ENCODE measurements around the gene ST7. TPM values are rescaled to one million over a fixed set of nuclear protein-coding genes. Genes with fewer than 3 reads are reported as not detected.

Gene ST7
- polyA plus RNA-seq, 3 donors from 2014 or later: 11.3 to 14.7 (median 14.2) TPM

GRCh38 chr7:117129521-117129955 is 176.2 kb downstream of the ST7 start:
- Mint-ChIP-seq H3K9me3 (no peaks in the 10 kb centered on the region), H3K27ac (no peak overlapping the region), H3K4me3 (no peak overlapping the region), H3K27me3 (ENCODE audit: low read depth in 3 of 3) (no peaks in the 10 kb centered on the region), H3K4me1 (peaks cover 4 to 11% of the 10 kb centered on the region in 2 donors), H3K36me3 (peaks cover 14 to 25% (median 15%) of the 10 kb centered on the region in 3 donors)
- DNase-seq: no peak

GRCh38 chr7:117130262-117130661 is 177.0 kb downstream of the ST7 start:
- Mint-ChIP-seq H3K4me1 (peaks cover 5 to 12% of the 10 kb centered on the region in 2 donors), H3K27ac (no peak overlapping the region), H3K27me3 (ENCODE audit: low read depth in 3 of 3) (no peaks in the 10 kb centered on the region), H3K4me3 (no peak overlapping the region), H3K9me3 (no peaks in the 10 kb centered on the region), H3K36me3 (peaks cover 14 to 25% (median 15%) of the 10 kb centered on the region in 3 donors)
- DNase-seq: no peak

- Mint-ChIP-seq H3K9me3 (no peaks in the 10 kb centered on the region), H3K27ac (no peak overlapping the region), H3K4me3 (no peak overlapping the region), H3K27me3 (ENCODE audit: low read depth in 3 of 3) (no peaks in the 10 kb centered on the region), H3K4me1 (peaks cover 5 to 13% of the 10 kb centered on the region in 2 donors), H3K36me3 (peaks cover 14 to 25% (median 15%) of the 10 kb centered on the region in 3 donors)
- no peak for DNase-seq
Measured at GRCh38 chr7:117132321-117133120, 179.2 kb downstream of the ST7 start.

GRCh38 chr7:117133125-117133524 is 179.8 kb downstream of the ST7 start:
- Mint-ChIP-seq H3K9me3 (no peaks in the 10 kb centered on the region), H3K4me3 (no peak overlapping the region), H3K27ac (no peak overlapping the region), H3K4me1 (peaks cover 5 to 13% of the 10 kb centered on the region in 2 donors), H3K27me3 (ENCODE audit: low read depth in 3 of 3) (no peaks in the 10 kb centered on the region), H3K36me3 (peaks cover 15 to 28% (median 17%) of the 10 kb centered on the region in 3 donors)
- DNase-seq: no peak

GRCh38 chr7:117134411-117134810 is 181.1 kb downstream of the ST7 start:
- Mint-ChIP-seq H3K4me1 (peaks cover 5 to 13% of the 10 kb centered on the region in 2 donors), H3K36me3 (peaks cover 15 to 34% (median 20%) of the 10 kb centered on the region in 3 donors), H3K9me3 (no peaks in the 10 kb centered on the region), H3K27ac (no peak overlapping the region), H3K27me3 (ENCODE audit: low read depth in 3 of 3) (no peaks in the 10 kb centered on the region), H3K4me3 (no peak overlapping the region)
- DNase-seq: no peak

GRCh38 chr7:117134889-117135552 is 181.7 kb downstream of the ST7 start:
- H3K4me3 Mint-ChIP-seq: no peak overlapping the region

GRCh38 chr7:117135553-117135891 is 182.2 kb downstream of the ST7 start:
- DNase-seq: no peak
- Mint-ChIP-seq H3K27me3 (ENCODE audit: low read depth in 3 of 3) (no peaks in the 10 kb centered on the region), H3K4me3 (no peak overlapping the region), H3K36me3 (peaks cover 20 to 37% (median 20%) of the 10 kb centered on the region in 3 donors), H3K9me3 (no peaks in the 10 kb centered on the region), H3K27ac (no peak overlapping the region), H3K4me1 (peaks cover 5 to 13% of the 10 kb centered on the region in 2 donors)

More at GRCh38 chr7:117134889-117135552, 181.7 kb downstream of the ST7 start:
- Mint-ChIP-seq H3K27ac (peak overlapping the region in 1 of 6 donors; percentile 38), H3K36me3 (peaks cover 15 to 37% (median 20%) of the 10 kb centered on the region in 3 donors), H3K27me3 (ENCODE audit: low read depth in 3 of 3) (no peaks in the 10 kb centered on the region), H3K4me1 (peaks cover 5 to 13% of the 10 kb centered on the region in 2 donors), H3K9me3 (no peaks in the 10 kb centered on the region)
- DNase-seq: no peak

GRCh38 chr7:117137868-117138267 is 184.6 kb downstream of the ST7 start:
- peaks cover 10 to 28% (median 14%) of the 10 kb centered on the region in 3 donors for H3K36me3 Mint-ChIP-seq
- no peak overlapping the region for H3K4me3 Mint-ChIP-seq
- no peak overlapping the region for H3K27ac Mint-ChIP-seq
- H3K9me3 Mint-ChIP-seq: no peaks in the 10 kb centered on the region
- H3K4me1 Mint-ChIP-seq: peaks cover 5 to 13% of the 10 kb centered on the region in 2 donors
- no peak for DNase-seq
- no peaks in the 10 kb centered on the region for H3K27me3 Mint-ChIP-seq (ENCODE audit: low read depth in 3 of 3)

- Mint-ChIP-seq H3K27ac (no peak overlapping the region), H3K4me1 (peaks cover 10 to 13% of the 10 kb centered on the region in 2 donors), H3K9me3 (no peaks in the 10 kb centered on the region), H3K4me3 (no peak overlapping the region), H3K27me3 (ENCODE audit: low read depth in 3 of 3) (no peaks in the 10 kb centered on the region), H3K36me3 (peaks cover 10 to 29% (median 14%) of the 10 kb centered on the region in 3 donors)
- no peak for DNase-seq
Measured at GRCh38 chr7:117138495-117138894, 185.2 kb downstream of the ST7 start.

- Mint-ChIP-seq H3K36me3 (peaks cover 10 to 25% (median 14%) of the 10 kb centered on the region in 3 donors), H3K9me3 (no peaks in the 10 kb centered on the region), H3K4me1 (peaks cover 10 to 13% of the 10 kb centered on the region in 2 donors), H3K27me3 (ENCODE audit: low read depth in 3 of 3) (no peaks in the 10 kb centered on the region), H3K27ac (no peak overlapping the region), H3K4me3 (no peak overlapping the region)
- no peak for DNase-seq
Measured at GRCh38 chr7:117138981-117139380, 185.7 kb downstream of the ST7 start.

GRCh38 chr7:117139397-117139984 is 186.2 kb downstream of the ST7 start:
- Mint-ChIP-seq H3K4me3 (no peak overlapping the region), H3K27ac (no peak overlapping the region), H3K27me3 (ENCODE audit: low read depth in 3 of 3) (no peaks in the 10 kb centered on the region), H3K36me3 (peaks cover 10 to 21% (median 14%) of the 10 kb centered on the region in 3 donors), H3K9me3 (no peaks in the 10 kb centered on the region), H3K4me1 (peaks cover 9% of the 10 kb centered on the region in 2 donors)
- DNase-seq: no peak

GRCh38 chr7:117140921-117141320 is 187.6 kb downstream of the ST7 start:
- Mint-ChIP-seq H3K4me1 (peaks cover 0 to 5% of the 10 kb centered on the region in 2 donors), H3K4me3 (no peak overlapping the region), H3K27ac (no peak overlapping the region), H3K36me3 (peaks cover 14 to 21% (median 14%) of the 10 kb centered on the region in 3 donors), H3K27me3 (ENCODE audit: low read depth in 3 of 3) (no peaks in the 10 kb centered on the region), H3K9me3 (no peaks in the 10 kb centered on the region)
- no peak for DNase-seq

- H3K27ac Mint-ChIP-seq: peak overlapping the region in 2 of 6 donors; percentile 2 to 8
- no peaks in the 10 kb centered on the region for H3K27me3 Mint-ChIP-seq (ENCODE audit: low read depth in 3 of 3)
- H3K4me1 Mint-ChIP-seq: peaks cover 0 to 5% of the 10 kb centered on the region in 2 donors
Measured at GRCh38 chr7:117143066-117143465, 189.8 kb downstream of the ST7 start.

GRCh38 chr7:117143580-117143979 is 190.3 kb downstream of the ST7 start:
- H3K36me3 Mint-ChIP-seq: peaks cover 8 to 14% (median 14%) of the 10 kb centered on the region in 3 donors
- no peak for DNase-seq
- no peak overlapping the region for H3K27ac Mint-ChIP-seq
- no peaks in the 10 kb centered on the region for H3K9me3 Mint-ChIP-seq
- no peak overlapping the region for H3K4me3 Mint-ChIP-seq
- H3K27me3 Mint-ChIP-seq (ENCODE audit: low read depth in 3 of 3): no peaks in the 10 kb centered on the region
- H3K4me1 Mint-ChIP-seq: peaks cover 0 to 5% of the 10 kb centered on the region in 2 donors

More at GRCh38 chr7:117143066-117143465, 189.8 kb downstream of the ST7 start:
- no peak overlapping the region for H3K4me3 Mint-ChIP-seq
- no peaks in the 10 kb centered on the region for H3K9me3 Mint-ChIP-seq
- no peak for DNase-seq
- H3K36me3 Mint-ChIP-seq: peaks cover 11 to 18% (median 14%) of the 10 kb centered on the region in 3 donors

All from immature natural killer cell (primary cell).